Measurements from ENCODE around the gene SOX6. TPM values are rescaled to one million over a fixed set of nuclear protein-coding genes. Genes with fewer than 3 reads are reported as not detected.
A peak's percentile ranks its signal among the peaks of the same experiment; 100 is the strongest.

Gene SOX6
- total RNA-seq = 10 to 100 TPM; 31.3 to 51.6 TPM
- 10 to 100 TPM; 26.6 to 45.9 TPM for polyA plus RNA-seq (ENCODE audit: insufficient read length in 2 of 2)
- long read RNA-seq, donor 1 = 0 reads
- long read RNA-seq, donor 2, partial matches to known transcripts = 120 of 120 reads
- long read RNA-seq, donor 2, other reads (novel, unspliced or antisense) = 0 of 120 reads
- long read RNA-seq, donor 3 = 0 reads
- long read RNA-seq, donor 4, partial matches to known transcripts = 707 of 755 reads
- long read RNA-seq, donor 4, other reads (novel, unspliced or antisense) = 48 of 755 reads

DNA sequence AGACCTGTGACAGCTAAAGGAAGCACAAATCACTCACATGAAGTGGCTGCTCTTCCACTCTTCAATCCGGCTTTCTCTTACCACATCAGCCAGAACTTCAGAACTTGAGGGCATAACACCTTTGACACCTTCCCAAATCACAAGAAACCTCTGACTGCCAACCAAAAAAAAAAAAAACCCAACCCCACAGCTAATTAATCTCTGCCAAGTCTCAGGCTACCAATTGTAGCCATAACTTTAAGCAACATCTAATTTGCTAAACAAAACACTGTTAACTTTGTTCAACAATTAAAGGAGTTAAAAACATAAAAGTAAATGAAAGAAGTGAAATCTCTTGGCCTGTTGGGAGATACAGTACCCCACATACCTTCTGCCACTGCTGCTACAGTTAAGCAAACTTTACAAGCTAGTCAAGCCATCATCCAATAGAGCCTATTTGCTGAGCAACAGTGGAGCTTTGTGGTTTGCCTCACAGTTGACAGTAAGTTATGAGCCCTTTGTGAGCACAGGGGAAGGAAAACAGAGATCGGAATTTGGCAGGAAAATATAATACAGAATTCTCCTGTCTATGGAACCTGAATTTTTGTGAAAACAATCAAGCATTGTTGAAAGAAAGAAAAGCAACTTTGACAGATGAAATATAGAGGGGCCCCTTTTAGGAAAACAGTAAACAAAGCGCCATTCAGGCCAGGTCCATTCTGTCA lies at the start of gene SOX6:
SOX6 (minus strand) TSS at position 490 of the 704 bp plus-strand sequence. CDS start 15,298 bp downstream, outside the sequence.
- Histone ChIP-seq H3K9me3 (ENCODE audit: control insufficient read depth, insufficient read depth, low read length) (no peaks in the 10 kb centered on the region), H3K4me3 (ENCODE audit: low read depth, low read length) (peak within 1 kb of the TSS; percentile 19), H3K27ac (ENCODE audit: low read depth, low read length) (peak within 1 kb of the TSS; percentile 84), H3K36me3 (ENCODE audit: control insufficient read depth, insufficient read depth, low read length) (no peaks in the 10 kb centered on the region), H3K27me3 (ENCODE audit: control insufficient read depth, insufficient read depth, low read length) (no peaks in the 10 kb centered on the region), H3K4me1 (ENCODE audit: control insufficient read depth, insufficient read depth, low read length) (no peaks in the 10 kb centered on the region)
- WGBS (ENCODE audit: insufficient coverage) = 31% methylated on average over 1 of the region's 3 CpGs
- DNase-seq (ENCODE audit: low read depth in 4 of 6, low spot score in 6 of 6) = peak in 4 of 6 donors; percentile 31 to 81 (median 64)

- H3K4me3 ChIP-seq (ENCODE audit: low read depth, low read length) = no peak overlapping the region
- no CpG with 5 or more reads among the region's 4 CpGs for WGBS (ENCODE audit: insufficient coverage)
- DNase-seq (ENCODE audit: low read depth in 4 of 6, low spot score in 6 of 6) = peak in 2 of 6 donors; percentile 11 to 30
These were observed 48.5 kb upstream of the SOX6 start for GRCh38 chr11:16404781-16405285.

GRCh38 chr11:16403851-16404250 lies 47.5 kb upstream of the SOX6 start:
- Histone ChIP-seq H3K27ac (ENCODE audit: low read depth, low read length) (peak overlapping the region; percentile 82), H3K4me3 (ENCODE audit: low read depth, low read length) (no peak overlapping the region), H3K27me3 (ENCODE audit: control insufficient read depth, insufficient read depth, low read length) (no peaks in the 10 kb centered on the region), H3K9me3 (ENCODE audit: control insufficient read depth, insufficient read depth, low read length) (no peaks in the 10 kb centered on the region), H3K36me3 (ENCODE audit: control insufficient read depth, insufficient read depth, low read length) (no peaks in the 10 kb centered on the region), H3K4me1 (ENCODE audit: control insufficient read depth, insufficient read depth, low read length) (no peaks in the 10 kb centered on the region)
- DNase-seq (ENCODE audit: low read depth in 4 of 6, low spot score in 6 of 6) = no peak
- WGBS (ENCODE audit: insufficient coverage) = no CpG with 5 or more reads among the region's 1 CpG

More at GRCh38 chr11:16404781-16405285, 48.5 kb upstream of the SOX6 start:
- Histone ChIP-seq H3K36me3 (ENCODE audit: control insufficient read depth, insufficient read depth, low read length) (no peaks in the 10 kb centered on the region), H3K9me3 (ENCODE audit: control insufficient read depth, insufficient read depth, low read length) (no peaks in the 10 kb centered on the region), H3K27ac (ENCODE audit: low read depth, low read length) (peak overlapping the region; percentile 10), H3K4me1 (ENCODE audit: control insufficient read depth, insufficient read depth, low read length) (no peaks in the 10 kb centered on the region), H3K27me3 (ENCODE audit: control insufficient read depth, insufficient read depth, low read length) (no peaks in the 10 kb centered on the region)

- H3K4me3 ChIP-seq (ENCODE audit: low read depth, low read length) = no peak overlapping the region
- no peaks in the 10 kb centered on the region for H3K4me1 ChIP-seq (ENCODE audit: control insufficient read depth, insufficient read depth, low read length)
- no peaks in the 10 kb centered on the region for H3K27me3 ChIP-seq (ENCODE audit: control insufficient read depth, insufficient read depth, low read length)
- H3K9me3 ChIP-seq (ENCODE audit: control insufficient read depth, insufficient read depth, low read length) = no peaks in the 10 kb centered on the region
- H3K27ac ChIP-seq (ENCODE audit: low read depth, low read length) = peak overlapping the region; percentile 82
- no peaks in the 10 kb centered on the region for H3K36me3 ChIP-seq (ENCODE audit: control insufficient read depth, insufficient read depth, low read length)
- DNase-seq (ENCODE audit: low read depth in 4 of 6, low spot score in 6 of 6) = no peak
- WGBS (ENCODE audit: insufficient coverage) = no CpG with 5 or more reads among the region's 2 CpGs
These were observed 47.1 kb upstream of the SOX6 start for GRCh38 chr11:16403448-16403803.

DNA sequence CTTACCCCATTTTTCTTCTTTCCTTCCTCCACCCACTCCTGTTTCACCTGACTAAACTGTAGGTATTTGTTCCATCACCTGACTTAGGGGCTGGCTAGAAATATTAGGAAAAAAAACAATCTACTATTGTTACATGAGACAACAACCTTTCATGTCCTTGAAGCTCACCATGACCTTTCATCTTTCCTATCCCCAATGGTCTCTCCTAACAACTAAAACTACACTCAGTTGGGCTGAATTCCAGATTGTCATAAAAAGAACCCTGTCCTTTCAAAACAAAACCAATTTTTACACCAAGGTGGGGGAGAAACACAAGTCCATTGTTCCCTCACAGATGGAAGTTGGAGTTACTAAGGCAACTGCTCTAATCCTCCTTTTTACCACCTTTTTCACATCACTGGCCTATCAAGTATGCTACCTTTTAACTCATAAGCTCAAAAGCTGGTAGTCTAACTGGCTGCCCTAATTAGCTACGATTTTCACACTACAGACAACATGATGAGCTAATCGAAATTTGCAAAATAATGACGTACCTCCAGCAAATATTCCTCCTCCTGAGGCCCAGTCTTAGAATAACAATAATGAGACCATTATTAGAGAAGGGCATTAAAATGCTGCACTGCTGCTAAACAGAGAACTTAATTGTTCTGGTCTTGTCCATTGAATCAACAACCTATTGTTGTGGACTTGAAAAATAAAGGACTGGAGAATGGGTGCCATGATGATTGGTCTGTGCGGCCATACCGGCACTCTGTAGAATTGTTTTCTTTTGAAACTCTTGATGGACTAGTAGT lies 46.5 kb upstream of the SOX6 start:
- Histone ChIP-seq H3K4me3 (ENCODE audit: low read depth, low read length) (no peak overlapping the region), H3K27ac (ENCODE audit: low read depth, low read length) (peak overlapping the region; percentile 82)
- peak in 2 of 6 donors; percentile 43 to 72 for DNase-seq (ENCODE audit: low read depth in 4 of 6, low spot score in 6 of 6)

GRCh38 chr11:16397390-16397789 lies 41.0 kb upstream of the SOX6 start:
- no peaks in the 10 kb centered on the region for H3K4me1 ChIP-seq (ENCODE audit: control insufficient read depth, insufficient read depth, low read length)
- H3K27me3 ChIP-seq (ENCODE audit: control insufficient read depth, insufficient read depth, low read length) = no peaks in the 10 kb centered on the region
- no peaks in the 10 kb centered on the region for H3K9me3 ChIP-seq (ENCODE audit: control insufficient read depth, insufficient read depth, low read length)
- H3K27ac ChIP-seq (ENCODE audit: low read depth, low read length) = no peak overlapping the region
- DNase-seq (ENCODE audit: low read depth in 4 of 6, low spot score in 6 of 6) = no peak
- no CpG with 5 or more reads among the region's 2 CpGs for WGBS (ENCODE audit: insufficient coverage)
- no peaks in the 10 kb centered on the region for H3K36me3 ChIP-seq (ENCODE audit: control insufficient read depth, insufficient read depth, low read length)
- H3K4me3 ChIP-seq (ENCODE audit: low read depth, low read length) = no peak overlapping the region

More for the DNA sequence above, 46.5 kb upstream of the SOX6 start:
- H3K27me3 ChIP-seq (ENCODE audit: control insufficient read depth, insufficient read depth, low read length) = no peaks in the 10 kb centered on the region
- H3K9me3 ChIP-seq (ENCODE audit: control insufficient read depth, insufficient read depth, low read length) = no peaks in the 10 kb centered on the region
- no peaks in the 10 kb centered on the region for H3K36me3 ChIP-seq (ENCODE audit: control insufficient read depth, insufficient read depth, low read length)
- H3K4me1 ChIP-seq (ENCODE audit: control insufficient read depth, insufficient read depth, low read length) = no peaks in the 10 kb centered on the region
- 45% methylated on average over 2 of the region's 5 CpGs for WGBS (ENCODE audit: insufficient coverage)

DNA sequence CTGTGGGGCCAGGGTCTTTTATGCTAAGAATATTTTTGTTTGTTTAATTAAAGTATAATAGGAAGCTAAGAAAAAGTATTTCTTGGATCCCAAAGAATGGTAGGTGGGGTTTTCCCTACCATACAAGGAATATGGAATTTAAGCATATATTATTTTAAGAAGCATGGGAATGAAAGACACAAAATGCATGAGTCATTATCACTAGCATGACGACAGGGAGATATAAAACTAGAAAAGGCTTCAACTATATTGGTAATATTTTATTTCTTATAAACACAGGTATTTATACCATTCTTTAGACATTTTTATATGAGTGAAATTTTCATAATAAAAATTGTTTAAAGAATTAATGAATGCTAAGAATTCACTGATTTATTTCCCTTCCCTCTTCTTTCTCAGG lies 39.3 kb upstream of the SOX6 start:
- Histone ChIP-seq H3K4me1 (ENCODE audit: control insufficient read depth, insufficient read depth, low read length) (no peaks in the 10 kb centered on the region), H3K4me3 (ENCODE audit: low read depth, low read length) (no peak overlapping the region), H3K27me3 (ENCODE audit: control insufficient read depth, insufficient read depth, low read length) (no peaks in the 10 kb centered on the region), H3K36me3 (ENCODE audit: control insufficient read depth, insufficient read depth, low read length) (no peaks in the 10 kb centered on the region), H3K27ac (ENCODE audit: low read depth, low read length) (no peak overlapping the region), H3K9me3 (ENCODE audit: control insufficient read depth, insufficient read depth, low read length) (no peaks in the 10 kb centered on the region)
- no peak for DNase-seq (ENCODE audit: low read depth in 4 of 6, low spot score in 6 of 6)
- no CpG with 5 or more reads among the region's 1 CpG for WGBS (ENCODE audit: insufficient coverage)

- H3K27me3 ChIP-seq (ENCODE audit: control insufficient read depth, insufficient read depth, low read length) = no peaks in the 10 kb centered on the region
- no peaks in the 10 kb centered on the region for H3K36me3 ChIP-seq (ENCODE audit: control insufficient read depth, insufficient read depth, low read length)
- H3K4me3 ChIP-seq (ENCODE audit: low read depth, low read length) = no peak overlapping the region
- H3K27ac ChIP-seq (ENCODE audit: low read depth, low read length) = no peak overlapping the region
- no peaks in the 10 kb centered on the region for H3K9me3 ChIP-seq (ENCODE audit: control insufficient read depth, insufficient read depth, low read length)
- no peak for DNase-seq (ENCODE audit: low read depth in 4 of 6, low spot score in 6 of 6)
- WGBS (ENCODE audit: insufficient coverage) = 100% methylated on average over 2 of the region's 4 CpGs
- H3K4me1 ChIP-seq (ENCODE audit: control insufficient read depth, insufficient read depth, low read length) = no peaks in the 10 kb centered on the region
These were observed 38.6 kb upstream of the SOX6 start for GRCh38 chr11:16394947-16395346.

GRCh38 chr11:16393340-16393739 lies 37.0 kb upstream of the SOX6 start:
- H3K36me3 ChIP-seq (ENCODE audit: control insufficient read depth, insufficient read depth, low read length) = no peaks in the 10 kb centered on the region
- DNase-seq (ENCODE audit: low read depth in 4 of 6, low spot score in 6 of 6) = no peak
- H3K27me3 ChIP-seq (ENCODE audit: control insufficient read depth, insufficient read depth, low read length) = no peaks in the 10 kb centered on the region
- H3K4me3 ChIP-seq (ENCODE audit: low read depth, low read length) = no peak overlapping the region
- H3K27ac ChIP-seq (ENCODE audit: low read depth, low read length) = no peak overlapping the region
- H3K9me3 ChIP-seq (ENCODE audit: control insufficient read depth, insufficient read depth, low read length) = no peaks in the 10 kb centered on the region
- no peaks in the 10 kb centered on the region for H3K4me1 ChIP-seq (ENCODE audit: control insufficient read depth, insufficient read depth, low read length)

Data from spinal cord (tissue), 10 donors.